Measurements from ENCODE around the gene PDS5B. TPM values are rescaled to one million over a fixed set of nuclear protein-coding genes. Genes with fewer than 3 reads are reported as not detected.
A peak's percentile ranks its signal among the peaks of the same experiment; 100 is the strongest.

Gene PDS5B
- total and polyA plus RNA-seq, 2 of the 8 experiments (the other 6 are each of a cell fraction or from before 2014, with no cell fraction given) = 5.5 to 54.6 TPM

DNA sequence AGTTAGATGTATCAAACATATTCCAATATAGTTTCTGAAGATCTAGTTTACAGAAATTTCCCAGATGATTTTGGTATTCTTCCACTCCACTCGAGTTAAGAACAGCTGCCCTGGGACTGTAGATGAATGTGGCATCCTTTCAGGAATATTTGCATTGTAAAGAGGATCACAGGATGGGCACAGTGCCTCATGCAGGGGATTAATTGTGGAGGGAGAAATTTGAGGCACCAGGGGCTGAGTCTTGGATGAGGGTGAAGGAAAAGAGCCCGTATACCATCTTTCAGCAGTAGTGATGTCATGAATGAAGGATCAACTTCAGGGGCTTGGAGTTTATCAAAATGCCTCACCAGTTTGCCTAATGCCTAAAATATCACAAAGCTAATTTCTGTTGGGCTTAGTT, 4.0 kb upstream of the PDS5B start:
- H3K23ac ChIP-seq (ENCODE audit: insufficient read length) = no peak overlapping the region
- H3K36me3 ChIP-seq (ENCODE audit: control insufficient read depth in 2 of 4, insufficient read depth in 4 of 4, low read length in 3 of 4) = no peaks in the 10 kb centered on the region
- H2BK12ac ChIP-seq (ENCODE audit: low read depth, low read length) = no peak overlapping the region
- CTCF ChIA-PET (ENCODE audit: partially characterized antibody) = interaction anchor here (0.8 to 3.8 kb wide), 20 partner anchors 10 to 672 kb away, joined by 3 to 20 read pairs (median 4); partner anchors contain the start of gene N4BP2L2
- no peak overlapping the region for H3K18ac ChIP-seq (ENCODE audit: extremely low read depth, low read length)
- no peak overlapping the region for H4K5ac ChIP-seq (ENCODE audit: insufficient read length, low read depth, low read length)
- peaks cover 4% of the 10 kb centered on the region; the same call in 1 of the 2 replicates for H3K23me2 ChIP-seq (ENCODE audit: low read depth, low read length)
- no peak overlapping the region for H4K8ac ChIP-seq (ENCODE audit: extremely low read depth, insufficient read depth, low read length)
- no peak overlapping the region for H2BK5ac ChIP-seq (ENCODE audit: low read depth, low read length)
- no peak overlapping the region for H3K4me3 ChIP-seq (ENCODE audit: extremely low read depth in 1 of 4, insufficient read depth in 2 of 4, low read depth in 3 of 4, low read length in 4 of 4)
- no peak overlapping the region for H3K4me2 ChIP-seq (ENCODE audit: insufficient read depth in 1 of 2, low read depth in 2 of 2, low read length in 2 of 2)
- H3K14ac ChIP-seq (ENCODE audit: insufficient read length) = no peak overlapping the region
- 74% methylated on average over 2 of the region's 2 CpGs; no CpG with 5 or more reads in 1 of the 2 experiments for WGBS, 2 experiments (ENCODE audit: extremely low coverage in 1 of 2, insufficient coverage in 1 of 2, insufficient read length in 1 of 2, insufficient replicate concordance in 2 of 2, low coverage in 1 of 2, low lambda C conversion rate in 2 of 2, missing lambda C conversion rate in 1 of 2)
- H3K4me1 ChIP-seq (replicated peaks in 1 of 4; ENCODE audit: control insufficient read depth in 3 of 4, insufficient read depth in 4 of 4, low read length in 3 of 4) = peaks cover 0 to 2% (median 0%) of the 10 kb centered on the region in 4 experiments; a peak in 1 of 7 replicates
- H4K20me1 ChIP-seq (replicated peaks in 1 of 2; ENCODE audit: control insufficient read depth in 1 of 2, insufficient read depth in 2 of 2, low read length in 2 of 2) = no peaks in the 10 kb centered on the region
- H2AFZ ChIP-seq (ENCODE audit: low read length) = no peak overlapping the region
- no peak overlapping the region for H3K9ac ChIP-seq (replicated peaks in 1 of 4; ENCODE audit: extremely low read depth in 1 of 4, low read depth in 3 of 4, low read length in 3 of 4)
- H3K27me3 ChIP-seq (replicated peaks in 1 of 4; ENCODE audit: control insufficient read depth in 3 of 4, extremely low read depth in 1 of 4, insufficient read depth in 3 of 4, low read length in 3 of 4) = no peaks in the 10 kb centered on the region
- H3K79me1 ChIP-seq (ENCODE audit: low read depth, low read length) = no peaks in the 10 kb centered on the region; the same call in 1 of the 2 replicates
- no peak overlapping the region for H3K56ac ChIP-seq (replicated peaks; ENCODE audit: insufficient read length, low read depth, low read length)
- H2BK120ac ChIP-seq (replicated peaks; ENCODE audit: low read depth, low read length) = no peak overlapping the region
- H2AK5ac ChIP-seq (ENCODE audit: low read depth, low read length) = no peak overlapping the region
- H3K4ac ChIP-seq (replicated peaks; ENCODE audit: insufficient read length, low read depth, low read length) = no peak overlapping the region
- TF ChIP-seq, protein P1, sequence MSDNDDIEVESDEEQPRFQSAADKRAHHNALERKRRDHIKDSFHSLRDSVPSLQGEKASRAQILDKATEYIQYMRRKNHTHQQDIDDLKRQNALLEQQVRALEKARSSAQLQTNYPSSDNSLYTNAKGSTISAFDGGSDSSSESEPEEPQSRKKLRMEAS (IDR thresholded peaks at IDR 0.05) = peak; percentile 55; the same call in 1 of the 2 replicates
- TF ChIP-seq RBBP5 (IDR thresholded peaks at IDR 0.05; ENCODE audit: borderline replicate concordance, low read depth, low read length) = no peak
- peak; percentile 92 for TF ChIP-seq E2F6 (IDR thresholded peaks at IDR 0.05)
- no peak overlapping the region for H2BK20ac ChIP-seq (ENCODE audit: low read length)
- POLR2A ChIA-PET (ENCODE audit: partially characterized antibody) = no interaction called here
- no peak overlapping the region for H4K91ac ChIP-seq (replicated peaks; ENCODE audit: insufficient read length, low read length)
- peaks cover 6 to 7% of the 10 kb centered on the region in 2 experiments for H3K9me3 ChIP-seq (ENCODE audit: insufficient read depth in 2 of 2, low read depth in 1 of 2, low read length in 1 of 2)
- H2BK15ac ChIP-seq (ENCODE audit: low read length) = no peak overlapping the region
- H3K27ac ChIP-seq (ENCODE audit: low read depth, low read length) = no peak overlapping the region
- FAIRE-seq = no peak
- H3K79me2 ChIP-seq (ENCODE audit: control insufficient read depth in 1 of 2, insufficient read depth in 2 of 2, low read length in 2 of 2) = peaks cover 0 to 1% of the 10 kb centered on the region in 2 experiments; a peak in 1 of 4 replicates
- no peak for DNase-seq (ENCODE audit: low read depth in 1 of 2, low spot score in 2 of 2)

Measured in H1 (cell line).